Measurements from ENCODE around the gene GPR55. TPM values are rescaled to one million over a fixed set of nuclear protein-coding genes. Genes with fewer than 3 reads are reported as not detected.
A peak's percentile ranks its signal among the peaks of the same experiment; 100 is the strongest.

The GPR55 gene
- polyA plus RNA-seq, 4 donors: 0.22 to 1.6 (median 0.56) TPM

DNA sequence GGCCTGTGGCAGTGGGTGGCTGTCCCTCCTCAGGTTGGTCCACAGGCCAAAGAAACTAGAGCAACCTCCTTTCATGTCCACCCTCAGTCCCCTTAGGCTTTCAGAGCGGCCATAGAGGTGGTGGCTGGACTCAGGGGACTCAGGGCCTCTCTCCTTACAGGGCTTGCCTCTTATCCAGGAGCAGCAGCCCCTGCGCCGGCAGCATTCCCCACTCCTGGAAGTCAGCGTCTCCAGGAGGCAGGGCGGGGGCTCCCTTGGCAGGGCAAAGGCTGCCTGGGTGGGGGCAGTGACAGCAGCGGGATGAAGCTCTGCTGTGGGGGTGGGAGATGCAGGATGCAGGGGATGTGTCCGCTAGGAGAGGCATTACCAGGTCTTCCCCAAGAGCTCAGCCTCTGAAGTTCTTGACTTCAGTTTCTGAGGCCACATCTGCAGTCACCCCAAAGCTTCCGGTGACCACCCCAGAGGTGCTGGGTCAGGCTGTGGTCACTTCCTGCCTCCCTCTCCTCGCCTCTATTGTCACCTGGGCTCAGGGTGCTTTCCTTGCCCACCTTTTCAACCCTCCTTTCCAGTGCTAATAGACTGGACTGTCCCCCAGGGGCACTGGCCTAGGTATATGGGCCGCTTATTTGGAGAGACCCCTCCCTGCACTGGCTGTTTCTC is 8.6 kb upstream of the GPR55 start:
- H3K27me3 ChIP-seq (ENCODE audit: control insufficient read depth in 3 of 3, insufficient read depth in 3 of 3, low read length in 3 of 3): no peaks in the 10 kb centered on the region
- H3K4me1 ChIP-seq (ENCODE audit: control insufficient read depth in 3 of 3, insufficient read depth in 2 of 3, low read depth in 1 of 3, low read length in 2 of 3): no peaks in the 10 kb centered on the region
- H3K27ac ChIP-seq (ENCODE audit: low read depth in 1 of 3, low read length in 2 of 3): no peak overlapping the region
- FAIRE-seq (no peak), DNase-seq (no peak)
- no peak overlapping the region for H3K4me3 ChIP-seq (ENCODE audit: low read depth in 1 of 3, low read length in 3 of 3)
- H3K36me3 ChIP-seq (ENCODE audit: control insufficient read depth in 3 of 3, insufficient read depth in 2 of 3, low read depth in 1 of 3, low read length in 3 of 3): no peaks in the 10 kb centered on the region
- peaks cover 0 to 12% of the 10 kb centered on the region in 2 donors for H3K9me3 ChIP-seq (ENCODE audit: control insufficient read depth in 2 of 2, insufficient read depth in 1 of 2, low read depth in 1 of 2, low read length in 1 of 2)
- 69 to 81% (median 73%) methylated on average over 8 to 10 of the region's 10 CpGs for WGBS, 3 donors

DNA sequence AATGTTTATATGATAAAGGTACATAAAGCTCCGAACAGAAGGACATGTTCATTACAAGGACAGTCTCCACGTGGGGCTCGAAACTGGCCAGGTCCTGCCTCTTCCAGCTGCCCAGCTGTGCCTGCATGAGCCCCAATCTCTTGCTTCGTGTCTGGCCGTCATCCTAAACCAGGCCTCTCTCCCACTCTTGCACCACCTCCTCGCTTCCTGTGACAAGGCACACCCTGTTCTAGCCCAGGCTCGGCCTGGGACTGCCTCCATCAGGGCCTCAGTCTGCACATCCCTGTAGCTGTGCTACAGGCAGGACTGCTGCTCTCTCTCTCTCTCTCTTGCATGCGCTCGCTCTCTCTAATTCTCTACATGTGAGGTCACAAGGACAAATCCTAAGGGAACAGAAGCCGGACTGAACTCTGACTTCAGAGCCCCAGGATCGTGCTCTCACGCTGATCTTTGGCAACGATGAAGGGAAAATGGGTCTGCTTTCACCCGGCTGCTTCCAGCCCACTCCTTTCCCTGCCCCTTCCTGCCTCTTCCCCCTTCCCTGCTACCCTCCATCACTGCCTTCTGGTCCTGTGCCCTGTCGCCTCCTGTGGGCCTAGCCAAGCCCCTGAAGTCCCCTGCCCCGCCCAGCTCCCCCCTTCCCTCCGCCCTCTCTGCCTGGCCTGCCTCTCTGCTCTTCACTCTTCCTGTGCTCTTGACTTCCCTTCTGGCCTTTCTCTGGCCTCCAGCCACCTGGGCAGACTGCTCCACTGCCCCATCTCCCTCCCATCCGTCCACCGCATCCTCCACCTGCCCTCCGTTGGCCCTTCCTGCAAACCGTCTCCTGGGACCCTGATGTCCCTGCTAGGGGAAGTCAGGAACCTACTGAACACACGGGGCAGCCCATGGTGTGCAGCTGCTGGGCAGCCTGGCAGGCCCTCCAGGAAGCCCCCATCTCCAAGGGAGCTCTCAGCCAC is 7.8 kb upstream of the GPR55 start:
- WGBS, 3 donors: 62 to 80% (median 79%) methylated on average over 22 of the region's 22 CpGs
- Histone ChIP-seq H3K4me3 (ENCODE audit: low read depth in 1 of 3, low read length in 3 of 3) (no peak overlapping the region), H3K36me3 (ENCODE audit: control insufficient read depth in 3 of 3, insufficient read depth in 2 of 3, low read depth in 1 of 3, low read length in 3 of 3) (no peaks in the 10 kb centered on the region), H3K4me1 (ENCODE audit: control insufficient read depth in 3 of 3, insufficient read depth in 2 of 3, low read depth in 1 of 3, low read length in 2 of 3) (no peaks in the 10 kb centered on the region), H3K27ac (ENCODE audit: low read depth in 1 of 3, low read length in 2 of 3) (no peak overlapping the region), H3K9me3 (ENCODE audit: control insufficient read depth in 2 of 2, insufficient read depth in 1 of 2, low read depth in 1 of 2, low read length in 1 of 2) (peaks cover 0 to 7% of the 10 kb centered on the region in 2 donors), H3K27me3 (ENCODE audit: control insufficient read depth in 3 of 3, insufficient read depth in 3 of 3, low read length in 3 of 3) (no peaks in the 10 kb centered on the region)
- DNase-seq (no peak), FAIRE-seq (no peak)

DNA sequence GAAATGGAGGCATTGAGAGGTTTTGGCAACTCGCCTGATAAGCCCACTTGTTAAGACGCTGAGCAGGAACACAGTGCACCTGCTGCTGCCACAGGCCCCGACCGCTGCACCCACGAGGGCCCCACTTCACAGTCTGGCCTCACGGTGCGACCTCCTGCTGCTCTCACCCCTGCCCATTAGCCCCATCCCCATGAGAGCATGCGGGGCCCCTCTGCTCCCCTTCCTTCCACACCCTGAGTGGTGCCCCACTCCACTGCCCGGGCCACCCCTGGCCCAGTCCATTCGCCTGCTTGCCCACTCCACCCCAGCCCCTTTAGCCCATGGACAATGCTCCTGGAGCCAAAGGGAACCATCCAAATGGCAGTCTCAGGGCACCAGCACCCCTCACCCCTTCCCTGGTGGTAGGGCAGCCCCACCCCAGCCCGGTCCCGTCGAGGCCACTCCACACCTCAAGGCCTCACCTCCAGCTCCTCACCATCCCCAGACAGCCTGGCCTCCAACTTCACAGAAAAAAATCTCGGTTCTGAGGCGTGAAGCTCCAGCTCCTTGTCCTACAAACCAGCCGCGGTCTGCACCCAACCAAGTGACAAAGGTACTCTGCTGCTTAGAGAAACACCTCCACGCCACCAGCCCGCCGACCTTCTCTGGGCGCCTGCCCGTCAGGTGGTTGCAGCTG is 6.7 kb upstream of the GPR55 start:
- Histone ChIP-seq H3K4me1 (ENCODE audit: control insufficient read depth in 3 of 3, insufficient read depth in 2 of 3, low read depth in 1 of 3, low read length in 2 of 3) (no peaks in the 10 kb centered on the region), H3K9me3 (ENCODE audit: control insufficient read depth in 2 of 2, insufficient read depth in 1 of 2, low read depth in 1 of 2, low read length in 1 of 2) (no peaks in the 10 kb centered on the region), H3K36me3 (ENCODE audit: control insufficient read depth in 3 of 3, insufficient read depth in 2 of 3, low read depth in 1 of 3, low read length in 3 of 3) (no peaks in the 10 kb centered on the region), H3K27me3 (ENCODE audit: control insufficient read depth in 3 of 3, insufficient read depth in 3 of 3, low read length in 3 of 3) (no peaks in the 10 kb centered on the region), H3K27ac (ENCODE audit: low read depth in 1 of 3, low read length in 2 of 3) (no peak overlapping the region), H3K4me3 (ENCODE audit: low read depth in 1 of 3, low read length in 3 of 3) (no peak overlapping the region)
- DNase-seq (peak in 1 of 2 donors; percentile 23), FAIRE-seq (no peak)
- WGBS, 3 donors: 75 to 86% (median 83%) methylated on average over 22 of the region's 22 CpGs

DNA sequence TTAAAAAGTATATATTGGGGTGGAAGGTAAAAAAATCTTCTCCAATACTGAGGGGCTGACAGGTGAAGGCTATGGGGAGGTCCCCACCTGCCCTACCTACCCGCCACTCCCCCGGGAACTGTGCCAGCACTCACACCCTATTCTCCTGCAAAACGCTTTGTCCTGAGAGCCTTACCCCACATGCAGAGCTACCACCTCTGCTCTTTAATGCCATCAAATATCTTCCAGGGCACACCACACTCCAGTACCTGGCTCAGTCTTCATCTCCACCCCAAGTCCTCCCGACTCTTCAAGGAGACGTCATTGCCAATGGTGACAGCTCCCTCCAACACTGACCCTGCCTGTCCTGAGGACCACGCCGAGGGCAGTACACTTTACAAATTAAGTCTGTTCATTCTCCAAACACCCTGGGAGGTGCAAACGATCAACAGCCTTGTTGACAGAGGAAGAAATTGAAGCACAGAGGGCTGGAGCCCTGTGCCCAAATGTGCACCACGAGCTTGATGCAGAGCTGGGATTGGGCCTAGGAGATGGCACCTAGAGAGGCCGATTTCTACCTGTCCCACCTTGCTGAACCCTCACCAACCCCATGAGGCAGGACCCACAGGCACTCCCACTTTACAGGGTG is 6.0 kb upstream of the GPR55 start:
- no peak for FAIRE-seq
- Histone ChIP-seq H3K4me3 (ENCODE audit: low read depth in 1 of 3, low read length in 3 of 3) (no peak overlapping the region), H3K36me3 (ENCODE audit: control insufficient read depth in 3 of 3, insufficient read depth in 2 of 3, low read depth in 1 of 3, low read length in 3 of 3) (no peaks in the 10 kb centered on the region), H3K4me1 (ENCODE audit: control insufficient read depth in 3 of 3, insufficient read depth in 2 of 3, low read depth in 1 of 3, low read length in 2 of 3) (no peaks in the 10 kb centered on the region), H3K27ac (ENCODE audit: low read depth in 1 of 3, low read length in 2 of 3) (no peak overlapping the region), H3K27me3 (ENCODE audit: control insufficient read depth in 3 of 3, insufficient read depth in 3 of 3, low read length in 3 of 3) (no peaks in the 10 kb centered on the region), H3K9me3 (ENCODE audit: control insufficient read depth in 2 of 2, insufficient read depth in 1 of 2, low read depth in 1 of 2, low read length in 1 of 2) (no peaks in the 10 kb centered on the region)
- DNase-seq: no peak
- 57 to 76% (median 68%) methylated on average over 10 of the region's 10 CpGs for WGBS, 3 donors

DNA sequence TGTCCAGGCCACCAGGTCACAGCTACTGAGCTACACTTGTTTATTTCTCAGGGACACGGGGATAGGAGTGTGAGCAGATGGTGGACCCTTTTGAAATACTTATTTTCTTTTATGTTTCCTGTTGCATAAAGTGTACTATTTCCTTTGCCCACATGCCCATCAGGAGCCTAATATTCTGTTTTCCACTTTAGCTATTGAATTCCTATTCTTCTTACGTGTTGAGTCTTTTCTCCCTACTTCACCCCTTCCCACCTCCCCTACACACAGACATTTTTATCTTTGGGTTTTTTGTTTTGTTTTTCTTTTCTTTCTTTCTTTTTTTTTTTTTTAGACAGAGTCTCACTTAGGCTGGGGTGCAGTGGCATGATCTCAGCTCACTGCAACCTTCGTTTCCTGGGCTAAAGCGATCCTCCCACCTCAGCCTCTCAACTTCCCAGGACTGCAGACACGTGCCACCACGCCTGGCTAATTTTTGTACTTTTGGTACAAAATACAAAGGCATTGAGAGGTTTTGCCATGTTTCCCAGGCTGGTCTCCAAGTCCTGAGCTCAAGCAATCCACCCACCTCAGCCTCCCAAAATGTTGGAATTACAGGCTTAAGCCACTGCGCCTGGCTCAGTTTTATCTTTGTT is 5.2 kb upstream of the GPR55 start:
- DNase-seq (no peak), FAIRE-seq (no peak)
- no peaks in the 10 kb centered on the region for H3K9me3 ChIP-seq (ENCODE audit: control insufficient read depth in 2 of 2, insufficient read depth in 1 of 2, low read depth in 1 of 2, low read length in 1 of 2)
- 60 to 78% (median 77%) methylated on average over 7 of the region's 7 CpGs for WGBS, 3 donors
- no peaks in the 10 kb centered on the region for H3K4me1 ChIP-seq (ENCODE audit: control insufficient read depth in 3 of 3, insufficient read depth in 2 of 3, low read depth in 1 of 3, low read length in 2 of 3)
- H3K27ac ChIP-seq (ENCODE audit: low read depth in 1 of 3, low read length in 2 of 3): no peak overlapping the region
- H3K36me3 ChIP-seq (ENCODE audit: control insufficient read depth in 3 of 3, insufficient read depth in 2 of 3, low read depth in 1 of 3, low read length in 3 of 3): no peaks in the 10 kb centered on the region
- no peaks in the 10 kb centered on the region for H3K27me3 ChIP-seq (ENCODE audit: control insufficient read depth in 3 of 3, insufficient read depth in 3 of 3, low read length in 3 of 3)
- no peak overlapping the region for H3K4me3 ChIP-seq (ENCODE audit: low read depth in 1 of 3, low read length in 3 of 3)

DNA sequence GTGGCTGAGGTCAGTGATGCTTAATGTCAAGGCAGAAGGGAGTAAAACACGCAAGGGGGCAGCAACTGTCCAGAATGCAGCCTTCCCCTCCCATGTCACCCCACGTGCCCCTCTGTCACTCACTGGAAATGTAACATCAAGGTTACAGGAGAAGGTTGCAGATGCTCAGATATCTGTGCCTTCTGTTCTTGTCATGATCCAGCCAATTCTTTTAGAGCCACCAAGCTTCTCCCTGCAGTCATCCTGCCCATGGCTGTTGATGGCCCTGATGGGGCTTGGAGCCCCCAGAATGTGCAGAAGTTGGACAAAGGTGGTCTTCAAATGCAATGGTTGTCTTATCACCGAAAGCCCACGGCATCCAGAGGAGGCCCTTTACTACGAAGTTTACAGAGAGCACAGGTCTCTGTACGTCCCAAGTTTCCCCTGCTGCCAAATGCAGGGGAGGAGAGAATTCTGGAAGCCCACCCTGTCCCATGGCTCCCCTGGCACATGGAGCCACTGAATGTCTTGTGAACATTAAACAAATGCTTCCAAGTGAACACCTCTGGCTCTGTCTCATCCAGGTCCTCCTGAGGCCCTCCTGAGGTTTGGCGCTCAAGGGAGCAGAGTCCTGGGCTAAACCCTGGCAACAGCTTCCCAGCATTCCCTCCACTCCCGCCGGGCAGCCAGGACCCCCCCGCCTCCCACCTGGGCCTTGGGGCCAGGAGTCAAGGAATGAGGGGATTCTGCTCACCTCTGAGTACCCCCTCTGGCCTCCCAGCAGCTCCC is 4.5 kb upstream of the GPR55 start:
- FAIRE-seq: no peak
- WGBS, 3 donors: 61 to 80% (median 66%) methylated on average over 10 of the region's 10 CpGs
- DNase-seq: no peak

DNA sequence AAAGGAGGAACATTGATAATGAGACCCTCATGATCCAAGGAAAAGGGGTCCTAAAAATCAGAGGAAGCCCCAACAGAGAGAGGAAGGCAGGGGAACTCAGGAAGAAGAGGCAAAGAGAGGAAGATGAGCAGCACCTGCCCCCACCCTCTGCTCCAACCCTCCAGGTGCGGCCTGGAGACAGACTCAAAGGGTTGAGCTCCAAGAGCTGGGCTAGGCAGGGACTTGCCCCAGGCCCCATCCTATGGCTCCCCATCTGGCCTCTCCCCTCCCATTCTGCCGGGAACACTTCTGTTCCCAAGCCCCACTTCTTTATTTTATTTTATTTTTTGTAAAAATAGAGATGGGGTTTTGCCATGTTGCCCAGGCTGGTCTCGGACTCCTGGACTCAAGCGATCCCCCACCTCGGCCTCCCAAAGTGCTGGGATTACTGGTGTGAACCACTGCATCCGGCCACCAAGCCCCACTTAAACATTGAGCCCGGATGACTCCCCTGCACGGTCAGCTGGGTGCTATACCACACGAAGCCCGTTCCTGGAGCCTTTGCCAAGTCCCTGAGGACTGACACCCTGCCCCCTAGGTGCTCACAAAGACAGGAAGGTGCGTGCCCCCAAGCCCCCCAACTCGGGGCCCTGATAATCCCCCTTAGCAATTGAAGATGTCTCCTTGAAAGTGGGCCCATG is 3.8 kb upstream of the GPR55 start:
- no peaks in the 10 kb centered on the region for H3K36me3 ChIP-seq (ENCODE audit: control insufficient read depth in 3 of 3, insufficient read depth in 2 of 3, low read depth in 1 of 3, low read length in 3 of 3)
- no peak overlapping the region for H3K4me3 ChIP-seq (ENCODE audit: low read depth in 1 of 3, low read length in 3 of 3)
- H3K9me3 ChIP-seq (ENCODE audit: control insufficient read depth in 2 of 2, insufficient read depth in 1 of 2, low read depth in 1 of 2, low read length in 1 of 2): no peaks in the 10 kb centered on the region
- H3K4me1 ChIP-seq (ENCODE audit: control insufficient read depth in 3 of 3, insufficient read depth in 2 of 3, low read depth in 1 of 3, low read length in 2 of 3): no peaks in the 10 kb centered on the region
- WGBS, 3 donors: 86 to 90% (median 86%) methylated on average over 12 of the region's 12 CpGs
- no peak for FAIRE-seq
- H3K27ac ChIP-seq (ENCODE audit: low read depth in 1 of 3, low read length in 2 of 3): no peak overlapping the region
- DNase-seq: no peak
- peaks cover 0 to 4% (median 0%) of the 10 kb centered on the region in 3 donors for H3K27me3 ChIP-seq (ENCODE audit: control insufficient read depth in 3 of 3, insufficient read depth in 3 of 3, low read length in 3 of 3)

More for the DNA sequence above, 4.5 kb upstream of the GPR55 start:
- Histone ChIP-seq H3K4me3 (ENCODE audit: low read depth in 1 of 3, low read length in 3 of 3) (no peak overlapping the region), H3K27ac (ENCODE audit: low read depth in 1 of 3, low read length in 2 of 3) (no peak overlapping the region), H3K36me3 (ENCODE audit: control insufficient read depth in 3 of 3, insufficient read depth in 2 of 3, low read depth in 1 of 3, low read length in 3 of 3) (no peaks in the 10 kb centered on the region), H3K4me1 (ENCODE audit: control insufficient read depth in 3 of 3, insufficient read depth in 2 of 3, low read depth in 1 of 3, low read length in 2 of 3) (no peaks in the 10 kb centered on the region), H3K27me3 (ENCODE audit: control insufficient read depth in 3 of 3, insufficient read depth in 3 of 3, low read length in 3 of 3) (peaks cover 0 to under 1% (median 0%) of the 10 kb centered on the region in 3 donors), H3K9me3 (ENCODE audit: control insufficient read depth in 2 of 2, insufficient read depth in 1 of 2, low read depth in 1 of 2, low read length in 1 of 2) (no peaks in the 10 kb centered on the region)
